ENCODE measurements around the gene OGDH. TPM values are rescaled to one million over a fixed set of nuclear protein-coding genes. Genes with fewer than 3 reads are reported as not detected.
A peak's percentile ranks its signal among the peaks of the same experiment; 100 is the strongest.
"Not testable (repeated sequence)": the region's sequence is repeated elsewhere in the genome, so short reads cannot be mapped to it uniquely, and the experiment has no call there.

OGDH gene
- polyA plus RNA-seq, 3 donors: 41.0 to 74.1 (median 49.9) TPM

GRCh38 chr7:44698046-44698580, 91.7 kb downstream of the OGDH start:
- no peaks in the 10 kb centered on the region for H3K27me3 Mint-ChIP-seq (ENCODE audit: low read depth in 3 of 3)
- H3K4me3 Mint-ChIP-seq: no peak overlapping the region
- Histone ChIP-seq H3K36me3 (replicated peaks in 1 of 2; ENCODE audit: control insufficient read depth in 1 of 2, insufficient read depth in 2 of 2, low read length in 2 of 2) (peaks cover 87 to 97% of the 10 kb centered on the region in 2 donors), H3K27me3 (ENCODE audit: control insufficient read depth in 2 of 2, insufficient read depth in 2 of 2, low read length in 2 of 2) (no peaks in the 10 kb centered on the region), H3K4me1 (ENCODE audit: control insufficient read depth in 1 of 2, insufficient read depth in 2 of 2, low read length in 2 of 2) (no peaks in the 10 kb centered on the region), H3K79me2 (ENCODE audit: insufficient read depth, low read length) (no peaks in the 10 kb centered on the region), H3K27ac (ENCODE audit: low read depth in 1 of 2, low read length in 2 of 2) (no peak overlapping the region), H3K4me3 (replicated peaks in 1 of 3; ENCODE audit: low read depth in 2 of 3, low read length in 3 of 3) (no peak overlapping the region), H2AFZ (ENCODE audit: insufficient read depth, low read depth, low read length, poor library complexity, severe bottlenecking) (no peak overlapping the region), H3K9ac (ENCODE audit: insufficient read depth, low read length, poor library complexity, severe bottlenecking) (no peak overlapping the region), H3K4me2 (replicated peaks; ENCODE audit: extremely low read depth, low read length, poor library complexity, severe bottlenecking) (no peak overlapping the region), H4K20me1 (ENCODE audit: insufficient read depth, low read length) (peaks cover 5% of the 10 kb centered on the region), H3K9me3 (replicated peaks in 1 of 2; ENCODE audit: control insufficient read depth in 1 of 2, insufficient read depth in 1 of 2, low read length in 2 of 2) (peaks cover 0 to 6% of the 10 kb centered on the region in 2 donors)
- no peak for TF ChIP-seq CTCF (IDR thresholded peaks at IDR 0.05)
- H3K9me3 Mint-ChIP-seq: peaks cover 3 to 18% (median 12%) of the 10 kb centered on the region in 7 donors
- H3K4me1 Mint-ChIP-seq: no peaks in the 10 kb centered on the region
- peak overlapping the region in 3 of 7 donors; percentile 9 to 50 (median 21) for H3K27ac Mint-ChIP-seq
- peaks cover 91 to 96% of the 10 kb centered on the region in 2 donors for H3K36me3 Mint-ChIP-seq
- intact Hi-C loops (cut with micrococcal nuclease): no loop called here
- 99% methylated on average over 13 of the region's 13 CpGs for WGBS (ENCODE audit: insufficient coverage)
- DNase-seq: no peak

- H3K4me3 ChIP-seq (replicated peaks in 1 of 3; ENCODE audit: low read depth in 2 of 3, low read length in 3 of 3); H3K27me3 ChIP-seq (ENCODE audit: control insufficient read depth in 2 of 2, insufficient read depth in 2 of 2, low read length in 2 of 2); H3K4me1 ChIP-seq (ENCODE audit: control insufficient read depth in 1 of 2, insufficient read depth in 2 of 2, low read length in 2 of 2); intact Hi-C loops (cut with micrococcal nuclease); H3K79me2 ChIP-seq (ENCODE audit: insufficient read depth, low read length); H3K27me3 Mint-ChIP-seq (ENCODE audit: low read depth in 3 of 3); DNase-seq; H4K20me1 ChIP-seq (ENCODE audit: insufficient read depth, low read length); H3K9me3 ChIP-seq (replicated peaks in 1 of 2; ENCODE audit: control insufficient read depth in 1 of 2, insufficient read depth in 1 of 2, low read length in 2 of 2); H3K4me1 Mint-ChIP-seq; H3K4me3 Mint-ChIP-seq; H3K4me2 ChIP-seq (replicated peaks; ENCODE audit: extremely low read depth, low read length, poor library complexity, severe bottlenecking); H3K27ac ChIP-seq (ENCODE audit: low read depth in 1 of 2, low read length in 2 of 2); H2AFZ ChIP-seq (ENCODE audit: insufficient read depth, low read depth, low read length, poor library complexity, severe bottlenecking); H3K9ac ChIP-seq (ENCODE audit: insufficient read depth, low read length, poor library complexity, severe bottlenecking): not testable (repeated sequence)
- Mint-ChIP-seq H3K36me3 (peaks cover 85 to 95% of the 10 kb centered on the region in 2 donors), H3K27ac (peak overlapping the region in 3 of 7 donors; percentile 73 to 82 (median 82)), H3K9me3 (peaks cover 3 to 18% (median 12%) of the 10 kb centered on the region in 7 donors)
- 100% methylated on average over 1 of the region's 2 CpGs for WGBS (ENCODE audit: insufficient coverage)
- H3K36me3 ChIP-seq (replicated peaks in 1 of 2; ENCODE audit: control insufficient read depth in 1 of 2, insufficient read depth in 2 of 2, low read length in 2 of 2): peaks cover 72 to 93% of the 10 kb centered on the region in 2 donors
Observed at GRCh38 chr7:44699598-44699997, 93.2 kb downstream of the OGDH start.

Measured in CD14-positive monocyte (primary cell).